Measurements from ENCODE around the gene SH3TC2.

The SH3TC2 gene

GRCh38 chr5:149030838-149031397, 31.9 kb downstream of the SH3TC2 start:
- DNase-seq (ENCODE audit: extremely low read depth in 1 of 2, low read depth in 1 of 2) = no peak

- DNase-seq (ENCODE audit: extremely low read depth in 1 of 2, low read depth in 1 of 2) = no peak
Measured at GRCh38 chr5:149030392-149030791, 32.5 kb downstream of the SH3TC2 start.

GRCh38 chr5:149028984-149029383, 33.9 kb downstream of the SH3TC2 start:
- no peak for DNase-seq (ENCODE audit: extremely low read depth in 1 of 2, low read depth in 1 of 2)

- no peak for DNase-seq (ENCODE audit: extremely low read depth in 1 of 2, low read depth in 1 of 2)
Measured at GRCh38 chr5:149028161-149028560, 34.7 kb downstream of the SH3TC2 start.

- DNase-seq (ENCODE audit: extremely low read depth in 1 of 2, low read depth in 1 of 2) = no peak
Measured at GRCh38 chr5:149027636-149028035, 35.2 kb downstream of the SH3TC2 start.

- no peak for DNase-seq (ENCODE audit: extremely low read depth in 1 of 2, low read depth in 1 of 2)
Measured at GRCh38 chr5:149024943-149025342, 37.9 kb downstream of the SH3TC2 start.

GRCh38 chr5:149024477-149024876, 38.4 kb downstream of the SH3TC2 start:
- DNase-seq (ENCODE audit: extremely low read depth in 1 of 2, low read depth in 1 of 2) = no peak

GRCh38 chr5:149022200-149022599, 40.7 kb downstream of the SH3TC2 start:
- DNase-seq (ENCODE audit: extremely low read depth in 1 of 2, low read depth in 1 of 2) = no peak

- no peak for DNase-seq (ENCODE audit: extremely low read depth in 1 of 2, low read depth in 1 of 2)
Measured at GRCh38 chr5:149019679-149020078, 43.2 kb downstream of the SH3TC2 start.

- DNase-seq (ENCODE audit: extremely low read depth in 1 of 2, low read depth in 1 of 2) = no peak
Measured at GRCh38 chr5:149018909-149019443, 43.9 kb downstream of the SH3TC2 start.

GRCh38 chr5:149017636-149018035, 45.2 kb downstream of the SH3TC2 start:
- DNase-seq (ENCODE audit: extremely low read depth in 1 of 2, low read depth in 1 of 2) = no peak

- DNase-seq (ENCODE audit: extremely low read depth in 1 of 2, low read depth in 1 of 2) = no peak
Measured at GRCh38 chr5:149015561-149015960, 47.3 kb downstream of the SH3TC2 start.

- no peak for DNase-seq (ENCODE audit: extremely low read depth in 1 of 2, low read depth in 1 of 2)
Measured at GRCh38 chr5:149015126-149015525, 47.7 kb downstream of the SH3TC2 start.

- no peak for DNase-seq (ENCODE audit: extremely low read depth in 1 of 2, low read depth in 1 of 2)
Measured at GRCh38 chr5:149014571-149015031, 48.3 kb downstream of the SH3TC2 start.

GRCh38 chr5:149013796-149014195, 49.1 kb downstream of the SH3TC2 start:
- DNase-seq (ENCODE audit: extremely low read depth in 1 of 2, low read depth in 1 of 2) = no peak

GRCh38 chr5:149012350-149012749, 50.5 kb downstream of the SH3TC2 start:
- no peak for DNase-seq (ENCODE audit: extremely low read depth in 1 of 2, low read depth in 1 of 2)

- DNase-seq (ENCODE audit: extremely low read depth in 1 of 2, low read depth in 1 of 2) = no peak
Measured at GRCh38 chr5:149011728-149012127, 51.1 kb downstream of the SH3TC2 start.

- no peak for DNase-seq (ENCODE audit: extremely low read depth in 1 of 2, low read depth in 1 of 2)
Measured at GRCh38 chr5:149011084-149011483, 51.8 kb downstream of the SH3TC2 start.

GRCh38 chr5:149007174-149007573, 55.7 kb downstream of the SH3TC2 start:
- no peak for DNase-seq (ENCODE audit: extremely low read depth in 1 of 2, low read depth in 1 of 2)

- DNase-seq (ENCODE audit: extremely low read depth in 1 of 2, low read depth in 1 of 2) = no peak
Measured at GRCh38 chr5:149006426-149006825, 56.4 kb downstream of the SH3TC2 start.

- DNase-seq (ENCODE audit: extremely low read depth in 1 of 2, low read depth in 1 of 2) = no peak
Measured at GRCh38 chr5:149005077-149005892, 57.6 kb downstream of the SH3TC2 start.

GRCh38 chr5:149004559-149004958, 58.3 kb downstream of the SH3TC2 start:
- DNase-seq (ENCODE audit: extremely low read depth in 1 of 2, low read depth in 1 of 2) = no peak
